ENCODE measurements around the gene SCEL. TPM values are rescaled to one million over a fixed set of nuclear protein-coding genes. Genes with fewer than 3 reads are reported as not detected.

SCEL gene
- total and polyA plus RNA-seq, 2 of the 8 experiments (the other 6 are each of a cell fraction or from before 2014, with no cell fraction given) = not detected

DNA sequence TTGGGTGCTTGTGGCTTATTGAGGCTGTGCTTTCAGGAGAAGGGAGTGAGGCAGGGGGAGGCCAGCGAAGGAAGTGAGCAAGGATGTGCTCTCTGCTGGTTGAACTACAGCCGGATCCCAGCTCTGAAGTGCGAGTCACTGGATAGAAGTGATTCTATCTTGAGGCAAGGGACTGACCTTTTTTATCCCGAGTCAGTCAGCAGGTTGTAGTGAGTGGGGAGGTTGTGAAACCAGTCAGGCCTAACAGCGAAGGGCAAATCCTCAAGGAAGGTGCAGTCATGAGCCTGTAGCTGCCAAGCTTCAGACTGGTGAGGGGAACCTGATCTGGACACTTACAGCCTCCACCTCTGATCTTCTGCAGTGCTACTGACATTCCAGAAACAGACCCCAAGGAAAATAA lies 18.6 kb downstream of the SCEL start:
- Histone ChIP-seq H2BK12ac (ENCODE audit: low read depth, low read length) (no peak overlapping the region), H3K4ac (replicated peaks; ENCODE audit: insufficient read length, low read depth, low read length) (no peak overlapping the region), H3K9me3 (ENCODE audit: insufficient read depth in 2 of 2, low read depth in 1 of 2, low read length in 1 of 2) (no peaks in the 10 kb centered on the region), H2BK5ac (ENCODE audit: low read depth, low read length) (no peak overlapping the region), H3K14ac (ENCODE audit: insufficient read length) (no peak overlapping the region), H3K23ac (ENCODE audit: insufficient read length) (no peak overlapping the region), H3K79me1 (ENCODE audit: low read depth, low read length) (no peaks in the 10 kb centered on the region), H4K91ac (replicated peaks; ENCODE audit: insufficient read length, low read length) (no peak overlapping the region), H3K4me2 (ENCODE audit: insufficient read depth in 1 of 2, low read depth in 2 of 2, low read length in 2 of 2) (no peak overlapping the region), H3K36me3 (ENCODE audit: control insufficient read depth in 2 of 4, insufficient read depth in 4 of 4, low read length in 3 of 4) (no peaks in the 10 kb centered on the region), H2AFZ (ENCODE audit: low read length) (no peak overlapping the region; the same call in 1 of the 2 replicates), H3K27ac (ENCODE audit: low read depth, low read length) (no peak overlapping the region), H4K20me1 (replicated peaks in 1 of 2; ENCODE audit: control insufficient read depth in 1 of 2, insufficient read depth in 2 of 2, low read length in 2 of 2) (no peaks in the 10 kb centered on the region), H3K4me1 (replicated peaks in 1 of 4; ENCODE audit: control insufficient read depth in 3 of 4, insufficient read depth in 4 of 4, low read length in 3 of 4) (no peaks in the 10 kb centered on the region), H3K23me2 (ENCODE audit: low read depth, low read length) (no peaks in the 10 kb centered on the region), H3K27me3 (replicated peaks in 1 of 4; ENCODE audit: control insufficient read depth in 3 of 4, extremely low read depth in 1 of 4, insufficient read depth in 3 of 4, low read length in 3 of 4) (no peaks in the 10 kb centered on the region), H3K79me2 (ENCODE audit: control insufficient read depth in 1 of 2, insufficient read depth in 2 of 2, low read length in 2 of 2) (no peaks in the 10 kb centered on the region), H2AK5ac (ENCODE audit: low read depth, low read length) (no peak overlapping the region), H4K8ac (ENCODE audit: extremely low read depth, insufficient read depth, low read length) (no peak overlapping the region), H2BK20ac (ENCODE audit: low read length) (no peak overlapping the region), H3K4me3 (ENCODE audit: extremely low read depth in 1 of 4, insufficient read depth in 2 of 4, low read depth in 3 of 4, low read length in 4 of 4) (no peak overlapping the region), H3K18ac (ENCODE audit: extremely low read depth, low read length) (no peak overlapping the region), H3K9ac (replicated peaks in 1 of 4; ENCODE audit: extremely low read depth in 1 of 4, low read depth in 3 of 4, low read length in 3 of 4) (no peak overlapping the region), H3K56ac (replicated peaks; ENCODE audit: insufficient read length, low read depth, low read length) (no peak overlapping the region), H4K5ac (ENCODE audit: insufficient read length, low read depth, low read length) (no peak overlapping the region), H2BK120ac (replicated peaks; ENCODE audit: low read depth, low read length) (no peak overlapping the region), H2BK15ac (ENCODE audit: low read length) (no peak overlapping the region)
- 95% methylated on average over 5 of the region's 5 CpGs; no CpG with 5 or more reads in 1 of the 2 experiments for WGBS, 2 experiments (ENCODE audit: extremely low coverage in 1 of 2, insufficient coverage in 1 of 2, insufficient read length in 1 of 2, insufficient replicate concordance in 2 of 2, low coverage in 1 of 2, low lambda C conversion rate in 2 of 2, missing lambda C conversion rate in 1 of 2)
- TF ChIP-seq SP1 (IDR thresholded peaks at IDR 0.05; ENCODE audit: low read depth, low read length) = no peak
- CTCF ChIA-PET (ENCODE audit: partially characterized antibody) = interaction anchor here (0.5 to 2.5 kb wide), 7 partner anchors 9 to 590 kb away, joined by 3 to 6 read pairs (median 3); no protein-coding TSS in a partner anchor
- no peak for DNase-seq (ENCODE audit: low read depth in 1 of 2, low spot score in 2 of 2)
- POLR2A ChIA-PET (ENCODE audit: partially characterized antibody) = no interaction called here
- FAIRE-seq = no peak
